Keratinocyte (primary cell): ENCODE results near the gene APOA5. TPM values are rescaled to one million over a fixed set of nuclear protein-coding genes. Genes with fewer than 3 reads are reported as not detected.

Experiments used
- DNase-seq: peaks from one replicate; pipeline ENCODE4 v3.0.0-alpha.2; 2011; ENCODE audit warnings: low read depth, missing footprints, low spot score
- FAIRE-seq: peaks from 2 replicates; lab custom pipeline; 2011; peaks lifted over from hg19 to GRCh38; lab: Jason Lieb, UNC
- H2AFZ ChIP-seq: 2 replicates; pipeline ENCODE4 v1.6.0; 2012; ENCODE audit warnings: low read length, control low read depth, inconsistent platforms; ENCODE audit not compliant: control insufficient read depth
- H3K27ac ChIP-seq: 2 replicates; pipeline ENCODE4 v1.5.1; 2011; ENCODE audit warnings: low read length; ENCODE audit not compliant: control insufficient read depth, insufficient read depth
- H3K27me3 ChIP-seq: 3 replicates; pipeline ENCODE4 v1.6.0; 2011; ENCODE audit warnings: low read length; ENCODE audit not compliant: control insufficient read depth, insufficient read depth; ENCODE audit errors: extremely low read depth
- H3K36me3 ChIP-seq, 2 experiments: 2 replicates in 1 of 2; 3 replicates in 1 of 2; pipeline ENCODE4 v1.5.1; 2011; ENCODE audit warnings: low read length in 2 of 2, mild to moderate bottlenecking in 1 of 2; ENCODE audit not compliant: control insufficient read depth in 2 of 2, insufficient read depth in 2 of 2; ENCODE audit errors: extremely low read depth in 1 of 2
- H3K4me1 ChIP-seq: 3 replicates; pipeline ENCODE4 v1.5.1; 2011; ENCODE audit warnings: low read length; ENCODE audit not compliant: control insufficient read depth, insufficient read depth; ENCODE audit errors: extremely low read depth
- H3K4me2 ChIP-seq: 3 replicates; pipeline ENCODE4 v1.6.0; 2011; ENCODE audit warnings: low read depth, low read length; ENCODE audit not compliant: control insufficient read depth, insufficient read depth; ENCODE audit errors: extremely low read depth
- H3K4me3 ChIP-seq, 3 experiments: fragments of 200-600 bp in 1 of 3; sonication (generic) in 1 of 3; 2 replicates in 2 of 3; 3 replicates in 1 of 3; pipeline ENCODE4 v1.5.1; 2011 to 2016; ENCODE audit warnings: low read length in 3 of 3, mild to moderate bottlenecking in 3 of 3, control low read depth in 2 of 3, inconsistent platforms in 1 of 3, low read depth in 1 of 3, mixed read lengths in 1 of 3, mixed run types in 1 of 3, moderate library complexity in 1 of 3; ENCODE audit not compliant: control insufficient read depth in 2 of 3, insufficient read depth in 2 of 3; ENCODE audit errors: extremely low read depth in 1 of 3
- H3K79me2 ChIP-seq: 2 replicates; pipeline ENCODE4 v1.6.0; 2012; ENCODE audit warnings: low read length; ENCODE audit not compliant: control insufficient read depth, insufficient read depth
- H3K9ac ChIP-seq: 3 replicates; pipeline ENCODE4 v1.6.0; 2011; ENCODE audit warnings: low read length; ENCODE audit not compliant: control insufficient read depth, insufficient read depth; ENCODE audit errors: extremely low read depth
- H3K9me1 ChIP-seq: 3 replicates; pipeline ENCODE4 v1.6.0; 2011; ENCODE audit warnings: low read length; ENCODE audit not compliant: control insufficient read depth, insufficient read depth; ENCODE audit errors: extremely low read depth
- H3K9me3 ChIP-seq: 2 replicates; pipeline ENCODE4 v1.5.1; 2012; ENCODE audit warnings: low read depth, low read length; ENCODE audit not compliant: control insufficient read depth
- H4K20me1 ChIP-seq: 3 replicates; pipeline ENCODE4 v1.6.0; 2011; ENCODE audit warnings: low read length; ENCODE audit not compliant: control insufficient read depth, insufficient read depth; ENCODE audit errors: extremely low read depth
- CTCF ChIP-seq, 3 experiments: IDR thresholded peaks in 1 of 3; conservative IDR thresholded peaks in 1 of 3; optimal IDR thresholded peaks in 1 of 3; 2 replicates in 2 of 3; 3 replicates in 1 of 3; pipeline versions ENCODE3 to v1.5.1; 2011; ENCODE audit warnings: low read length in 3 of 3, mild to moderate bottlenecking in 3 of 3, moderate library complexity in 2 of 3, control low read depth in 1 of 3, inconsistent platforms in 1 of 3; ENCODE audit not compliant: insufficient read depth in 2 of 3; ENCODE audit errors: extremely low read depth in 1 of 3
- EZH2 ChIP-seq: IDR thresholded peaks from one replicate; pipeline ENCODE4 v1.6.1; 2012; ENCODE audit warnings: inconsistent platforms, mild to moderate bottlenecking, low read length, moderate library complexity
- dilution Hi-C: fragments of 300-500 bp; cut with MboI; formaldehyde crosslinking; loops from one replicate; pipeline ENCODE4 v1.7.0; 2020; ENCODE audit warnings: low sequenced_read_pairs; ENCODE audit not compliant: extremely low pct_ligation_motif_present
- polyA plus RNA-seq, 5 experiments: library from polyadenylated mRNA; depleted of rRNA in 3 of 5; stranded (reverse) in 3 of 5; stranded (forward) in 1 of 5; unstranded in 1 of 5; fragments of >200 nt; gene quantifications; 1 replicate in 1 of 5; 2 replicates in 3 of 5; 3 replicates in 1 of 5; pipeline versions ENCODE4 v1.2.1 to v1.2.3, GENCODE V29; 2011 to 2012; ENCODE audit warnings: missing spikeins in 2 of 5, low read depth in 1 of 5, low replicate concordance in 1 of 5

The APOA5 gene
- polyA plus RNA-seq, 1 donor (not counting 4 experiments of a cell fraction or from before 2014, with no cell fraction given): not detected

- no peak for DNase-seq
- dilution Hi-C loops: no loop called here
Observed at GRCh38 chr11:116790167-116791001, 1.3 kb downstream of the APOA5 start.

GRCh38 chr11:116788975-116789374, 2.7 kb downstream of the APOA5 start:
- no peaks in the 10 kb centered on the region for H4K20me1 ChIP-seq
- peaks cover 25% of the 10 kb centered on the region for H3K4me1 ChIP-seq
- no peak overlapping the region for H3K4me3 ChIP-seq
- H3K9me1 ChIP-seq: no peaks in the 10 kb centered on the region
- DNase-seq (no peak), FAIRE-seq (no peak)
- H3K9ac ChIP-seq: no peak overlapping the region
- TF ChIP-seq CTCF (optimal IDR thresholded peaks at IDR 0.05 in 1 of 3, IDR thresholded peaks at IDR 0.05 in 1 of 3, conservative IDR thresholded peaks at IDR 0.05 in 1 of 3; ENCODE audit: extremely low read depth in 1 of 3, insufficient read depth in 2 of 3, low read length in 3 of 3) (no peak), EZH2 (no peak)
- dilution Hi-C loops: no loop called here
- no peak overlapping the region for H2AFZ ChIP-seq
- no peak overlapping the region for H3K4me2 ChIP-seq
- H3K36me3 ChIP-seq: peaks cover 20 to 27% of the 10 kb centered on the region in 2 experiments
- peaks cover 15% of the 10 kb centered on the region for H3K79me2 ChIP-seq
- H3K27ac ChIP-seq: no peak overlapping the region
- no peaks in the 10 kb centered on the region for H3K9me3 ChIP-seq
- H3K27me3 ChIP-seq: no peaks in the 10 kb centered on the region

More at GRCh38 chr11:116790167-116791001, 1.3 kb downstream of the APOA5 start:
- no peaks in the 10 kb centered on the region for H3K9me3 ChIP-seq
- TF ChIP-seq CTCF (optimal IDR thresholded peaks at IDR 0.05 in 1 of 3, IDR thresholded peaks at IDR 0.05 in 1 of 3, conservative IDR thresholded peaks at IDR 0.05 in 1 of 3; ENCODE audit: extremely low read depth in 1 of 3, insufficient read depth in 2 of 3, low read length in 3 of 3) (no peak), EZH2 (no peak)
- H4K20me1 ChIP-seq: no peaks in the 10 kb centered on the region
- no peak overlapping the region for H3K27ac ChIP-seq
- no peak overlapping the region for H2AFZ ChIP-seq
- H3K4me3 ChIP-seq: no peak overlapping the region
- no peaks in the 10 kb centered on the region for H3K9me1 ChIP-seq
- H3K4me1 ChIP-seq: peaks cover 25% of the 10 kb centered on the region
- H3K4me2 ChIP-seq: no peak overlapping the region
- H3K9ac ChIP-seq: no peak overlapping the region
- no peak for FAIRE-seq
- H3K36me3 ChIP-seq: peaks cover 7 to 15% of the 10 kb centered on the region in 2 experiments
- H3K27me3 ChIP-seq: no peaks in the 10 kb centered on the region
- H3K79me2 ChIP-seq: peaks cover 12% of the 10 kb centered on the region
